Skin of body (tissue), 2 donors: ENCODE measurements around the gene FNTB. TPM values are rescaled to one million over a fixed set of nuclear protein-coding genes. Genes with fewer than 3 reads are reported as not detected.
"Not testable (repeated sequence)": the region's sequence is repeated elsewhere in the genome, so short reads cannot be mapped to it uniquely, and the experiment has no call there.

Experiments used
- DNase-seq: peaks from one replicate; lab custom pipeline; 2025; lab: John Stamatoyannopoulos, UW
- total RNA-seq: library from RNA; depleted of rRNA; stranded (reverse); fragments of >200 nt; gene quantifications from one replicate; pipeline ENCODE4 v1.2.3, GENCODE V29; 2014

The FNTB gene
- total RNA-seq, 1 donor from 2014 or later: 16.5 TPM

DNA sequence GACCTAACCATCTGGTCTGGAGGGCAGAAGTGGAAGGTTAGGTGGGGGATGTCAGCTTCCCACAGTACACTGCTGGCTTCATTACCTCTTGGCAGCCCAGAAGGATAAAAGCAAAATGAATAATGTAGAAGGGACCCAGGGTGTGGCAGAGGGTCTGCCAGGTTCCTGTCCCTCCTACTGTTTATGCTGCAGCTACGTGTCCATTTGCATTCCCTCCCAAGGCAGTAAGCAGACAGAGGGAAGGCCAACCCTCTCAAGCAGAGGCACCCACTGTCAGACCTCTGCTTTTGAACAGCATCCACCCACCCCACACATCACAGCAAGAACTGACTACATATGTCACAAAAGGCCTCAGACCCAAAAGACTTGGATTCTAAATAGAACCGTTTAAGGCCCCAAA lies 96.2 kb downstream of the FNTB start:
- no peak for DNase-seq

GRCh38 chr14:65084554-65085505 lies 98.1 kb downstream of the FNTB start:
- DNase-seq: no peak

DNA sequence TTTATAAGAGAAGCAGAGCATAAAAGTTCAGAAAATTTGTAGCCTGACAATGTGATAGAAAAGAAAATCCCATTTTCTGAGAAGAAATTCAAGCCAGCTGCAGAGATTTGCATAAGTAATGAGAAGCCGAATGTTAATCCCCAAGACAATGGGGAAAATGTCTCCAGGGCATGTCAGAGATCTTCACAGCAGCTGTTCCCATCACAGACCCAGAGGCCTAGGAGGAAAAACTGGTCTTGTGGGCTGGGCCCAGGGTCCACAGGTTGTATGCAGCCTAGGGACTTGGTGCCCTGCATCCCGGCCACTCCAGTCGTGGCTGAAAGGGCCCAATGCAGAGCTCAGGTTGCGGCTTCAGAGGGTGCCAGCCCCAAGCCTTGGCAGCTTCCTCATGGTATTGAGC lies 100.0 kb downstream of the FNTB start:
- not testable (repeated sequence) for DNase-seq

- not testable (repeated sequence) for DNase-seq
These were observed 101.1 kb downstream of the FNTB start for GRCh38 chr14:65087835-65088234.

DNA sequence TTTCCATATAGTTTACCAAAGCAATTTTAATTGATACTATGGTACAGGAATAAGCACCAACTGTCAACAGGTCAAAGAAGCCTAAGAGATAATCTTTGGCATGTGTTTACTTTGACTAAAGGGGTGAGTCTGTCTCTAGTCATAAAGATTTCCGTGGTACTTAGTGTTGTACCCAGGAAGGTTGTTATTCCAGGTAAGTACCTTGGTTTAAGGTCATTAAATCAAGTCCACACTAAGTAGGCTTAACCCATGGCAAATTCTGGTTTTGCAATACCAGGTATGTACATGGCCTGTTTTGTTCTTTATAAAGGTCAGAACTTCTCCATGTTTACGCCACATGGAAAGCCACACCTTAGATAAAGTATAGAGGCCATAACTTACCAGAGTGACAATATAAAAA lies 105.7 kb downstream of the FNTB start:
- DNase-seq: no peak

DNA sequence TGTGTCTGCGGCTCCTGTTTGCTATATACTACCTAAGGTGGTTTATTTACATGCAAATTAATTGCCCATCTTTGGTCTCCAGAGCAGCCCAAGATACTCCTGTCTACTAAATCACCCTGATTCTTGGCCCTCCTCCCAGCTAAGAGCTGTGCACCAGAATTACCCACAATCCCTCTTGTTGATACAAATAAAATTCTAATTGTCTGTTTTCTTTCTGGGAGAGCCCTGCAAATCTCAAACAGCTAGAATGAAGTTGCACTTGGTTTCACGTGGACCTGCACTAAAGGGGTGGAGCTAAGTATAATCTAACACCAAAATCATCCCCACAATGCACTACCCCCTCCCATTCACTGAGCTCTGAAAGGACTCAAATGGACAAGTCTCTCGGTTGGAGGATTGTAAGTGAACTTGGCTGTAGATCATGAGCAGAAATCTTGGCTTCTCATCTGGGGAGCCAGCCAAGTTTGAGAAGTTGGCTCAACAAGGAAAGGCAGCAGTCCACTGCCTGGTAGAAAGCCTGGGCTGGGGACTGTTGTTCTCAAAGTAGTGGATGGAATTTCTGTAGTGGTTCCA lies 109.0 kb downstream of the FNTB start:
- peak; percentile 65 for DNase-seq

- peak; percentile 73 for DNase-seq
These were observed 109.8 kb downstream of the FNTB start for GRCh38 chr14:65096323-65097089.

GRCh38 chr14:65098586-65098985 lies 111.9 kb downstream of the FNTB start:
- no peak for DNase-seq

DNA sequence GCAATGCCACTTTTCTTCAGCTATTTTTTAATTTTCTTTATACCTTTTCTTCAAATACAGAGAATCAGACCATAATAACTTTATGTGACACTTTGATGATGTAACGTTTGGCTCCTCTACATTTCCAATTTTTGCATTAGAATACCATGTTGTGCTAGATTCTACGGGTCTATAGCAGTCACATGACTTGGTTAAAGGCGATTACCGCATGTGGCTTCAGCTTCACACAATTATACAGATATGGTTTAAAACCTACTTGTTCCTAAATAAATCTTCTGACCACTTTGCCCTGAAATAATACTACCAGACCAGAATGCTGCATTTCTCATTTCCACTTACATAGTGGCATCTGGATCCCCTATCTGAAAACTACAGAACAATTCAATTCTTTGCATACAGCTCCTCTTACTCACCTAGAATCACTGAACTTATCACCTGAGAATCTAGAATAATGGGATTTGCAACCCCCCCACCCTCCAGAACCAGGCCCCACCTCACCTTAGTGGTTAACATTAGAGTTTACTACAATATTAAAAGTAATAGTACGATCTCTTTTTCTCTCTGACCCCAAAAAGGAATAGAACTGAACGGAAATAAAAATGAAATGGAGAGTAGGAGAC lies 114.3 kb downstream of the FNTB start:
- no peak for DNase-seq

GRCh38 chr14:65101631-65102440 lies 115.1 kb downstream of the FNTB start:
- no peak for DNase-seq

DNA sequence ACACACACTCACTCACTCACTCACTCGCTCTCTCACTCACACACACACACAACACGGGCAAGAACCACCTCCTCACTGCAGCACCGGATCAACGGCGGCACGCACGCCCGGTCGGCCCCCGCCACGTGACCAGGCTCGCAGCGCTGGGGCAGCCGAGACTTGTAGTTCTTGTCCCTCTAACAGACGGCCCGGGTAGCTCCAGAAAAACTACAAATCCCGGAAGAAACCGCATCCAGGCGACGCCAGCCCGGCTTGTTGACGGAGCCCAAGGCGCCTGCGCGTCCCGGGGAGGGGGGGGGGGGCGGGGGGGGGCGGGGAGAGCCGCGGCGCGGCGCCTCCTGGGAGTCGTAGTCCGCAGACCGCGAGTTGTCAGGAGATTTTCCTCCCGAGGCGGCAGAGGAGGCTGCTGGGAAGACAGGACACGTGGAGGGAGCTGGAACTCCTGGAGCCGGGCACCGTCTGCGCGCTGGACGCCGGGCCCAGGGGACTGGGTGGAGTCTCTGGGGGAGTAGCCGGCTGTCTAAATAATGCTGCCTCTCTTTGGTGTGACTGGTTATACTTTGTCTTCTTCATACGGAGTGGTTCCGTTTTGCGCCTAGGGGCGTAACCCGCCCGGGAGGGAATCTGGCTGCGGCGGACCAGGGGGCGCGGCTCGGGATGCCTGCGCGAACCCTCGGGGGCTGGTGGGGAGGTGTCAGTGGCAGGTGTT lies 115.9 kb downstream of the FNTB start, which contains the start of gene MAX:
MAX (minus strand) TSS at position 77 of the 709 bp plus-strand sequence. CDS start 178 bp downstream, outside the sequence.
- peak; percentile 99 for DNase-seq

DNA sequence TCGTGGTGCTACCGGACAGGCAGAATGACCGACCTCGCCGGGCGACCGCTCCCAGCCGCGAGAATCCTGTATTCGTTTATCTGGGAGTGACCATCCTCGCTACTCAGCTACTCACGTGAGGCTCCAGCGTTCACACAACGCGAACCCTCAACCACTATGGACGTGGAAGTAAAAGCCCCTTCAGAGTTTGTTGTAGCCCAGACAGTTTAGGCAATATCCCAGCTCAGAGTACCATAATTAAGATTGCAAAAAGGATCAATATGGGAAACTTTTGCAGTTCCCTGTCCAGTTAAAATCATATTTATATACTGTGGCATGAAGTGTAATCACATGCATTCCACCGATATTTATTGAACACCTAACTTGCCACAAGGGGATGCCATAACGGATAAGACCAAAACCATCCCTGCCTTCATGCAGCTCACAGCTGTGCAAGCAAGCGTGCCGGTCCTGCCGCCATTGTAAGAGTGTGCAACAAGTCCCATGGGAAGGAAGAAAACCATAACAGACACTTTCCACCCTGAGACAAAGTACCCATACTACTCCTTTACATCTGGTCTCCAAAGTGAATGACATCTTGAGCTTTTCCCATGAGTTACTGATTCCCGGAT lies 116.6 kb downstream of the FNTB start:
- DNase-seq: peak; percentile 56

DNA sequence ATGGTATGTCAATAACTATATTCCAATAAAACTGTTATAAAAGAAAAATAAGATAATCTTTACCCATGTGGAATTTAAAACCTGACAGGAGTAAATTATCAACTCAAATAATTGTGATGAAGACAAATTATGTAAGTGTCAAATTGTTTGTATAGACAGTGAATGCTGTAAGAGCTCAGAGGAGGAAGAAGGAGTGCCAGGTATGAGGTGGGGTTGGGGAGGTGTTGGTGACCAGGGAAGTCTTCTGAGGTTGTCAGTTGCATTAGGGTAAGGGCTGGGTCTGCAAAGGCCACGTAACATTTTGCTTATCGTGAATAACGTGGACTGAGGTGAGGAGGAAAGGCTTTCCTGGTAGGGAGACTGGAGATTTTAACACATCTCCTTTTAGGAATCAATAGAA lies 118.1 kb downstream of the FNTB start:
- no peak for DNase-seq

DNA sequence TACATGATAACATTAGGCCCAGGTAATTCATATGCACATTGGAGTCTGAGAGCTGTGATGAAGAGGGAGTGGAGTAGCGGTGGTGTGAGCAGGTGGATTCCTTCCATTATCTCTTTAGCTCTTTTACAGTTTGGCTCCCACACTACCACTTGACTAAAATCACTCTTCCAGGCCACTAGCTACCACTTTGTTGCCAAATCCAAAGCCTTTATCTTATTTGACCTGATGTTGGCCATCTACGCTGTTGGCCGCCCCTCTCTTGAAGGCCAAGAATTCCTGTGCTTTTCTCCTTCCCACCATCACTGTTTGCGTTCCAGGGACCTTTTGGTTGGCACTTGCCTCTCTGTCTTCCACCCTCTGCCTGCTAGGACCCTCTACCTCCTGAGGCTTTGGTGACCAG lies 119.6 kb downstream of the FNTB start:
- no peak for DNase-seq

GRCh38 chr14:65106736-65107135 lies 120.0 kb downstream of the FNTB start:
- DNase-seq: no peak

DNA sequence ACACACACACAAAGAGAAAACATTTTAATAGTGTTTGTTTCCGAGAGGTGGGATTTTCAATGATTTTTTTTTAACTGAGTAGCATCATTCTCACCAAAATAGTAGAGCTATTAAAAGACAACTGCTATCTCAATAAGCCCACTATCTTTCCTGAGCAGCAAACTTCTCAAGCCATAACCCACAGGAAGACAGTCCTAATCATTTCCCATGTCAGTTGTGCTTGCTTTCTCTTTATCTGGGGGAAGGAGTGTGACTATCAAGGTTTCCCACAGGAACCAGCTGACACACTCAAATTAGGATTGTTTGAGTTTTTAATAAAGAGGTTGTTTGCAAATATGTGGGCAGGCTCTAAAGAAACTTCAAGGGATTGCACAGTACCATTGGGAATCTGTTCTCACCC lies 120.5 kb downstream of the FNTB start:
- DNase-seq: no peak

DNA sequence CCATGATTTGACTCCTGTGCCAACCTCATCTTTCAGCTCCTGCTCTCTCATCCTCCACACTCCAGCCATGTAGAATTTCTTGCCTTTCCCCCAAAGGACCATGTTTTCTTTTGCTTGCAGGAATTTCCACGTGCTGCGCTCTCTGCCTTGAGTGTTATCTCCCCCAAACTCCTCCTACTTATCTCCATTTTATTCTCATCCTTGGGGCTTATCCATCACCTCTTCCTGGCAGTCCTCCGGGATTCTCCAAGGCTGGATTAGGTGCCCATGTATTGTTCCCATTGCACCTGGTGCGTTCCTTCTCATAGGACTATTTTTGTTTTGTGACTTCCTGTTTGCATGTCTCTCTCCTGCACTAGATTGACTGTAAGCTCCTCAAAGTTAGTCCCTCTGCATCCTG lies 122.7 kb downstream of the FNTB start:
- DNase-seq: no peak

DNA sequence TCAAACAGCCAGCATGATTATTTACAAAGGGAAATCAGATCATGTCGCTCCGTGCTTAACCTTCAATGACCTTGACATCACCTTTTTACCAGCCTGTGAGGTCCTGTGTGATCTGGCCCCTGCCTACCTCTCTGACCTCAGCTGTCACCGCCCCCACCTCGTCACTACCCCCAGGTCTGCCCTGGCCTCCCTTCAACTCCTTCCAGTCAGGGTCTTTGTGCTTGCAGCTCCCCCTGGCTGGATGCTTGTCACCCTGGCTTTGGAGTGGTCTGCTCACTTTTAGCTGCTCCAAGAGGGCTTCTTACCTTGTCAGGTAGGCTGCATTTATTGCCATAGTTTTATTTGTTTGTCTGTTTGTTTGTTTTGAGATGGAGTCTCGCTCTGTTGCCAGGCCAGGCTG lies 123.8 kb downstream of the FNTB start:
- no peak for DNase-seq
